A673 (cell line): ENCODE measurements around the gene MEX3C.

ENCODE experiments used
- EZH2 ChIP-seq: fragments of 200-600 bp; sonication (generic); IDR thresholded peaks from 2 replicates; pipeline ENCODE4 v1.6.1; 2017; ENCODE audit warnings: borderline replicate concordance, low read depth, mild to moderate bottlenecking, mixed read lengths, antibody characterized with exemption, low read length; ENCODE audit not compliant: poor library complexity, severe bottlenecking
- TF ChIP-seq, protein P1 (sequence below): fragments of 300-800, 200-600 bp; sonication (generic); conservative IDR thresholded peaks from 2 replicates; pipeline ENCODE4 v1.5.1; 2017; ENCODE audit warnings: low read depth, mild to moderate bottlenecking, antibody characterized with exemption, low read length, moderate library complexity, mixed read lengths

- TF ChIP-seq, protein P1, sequence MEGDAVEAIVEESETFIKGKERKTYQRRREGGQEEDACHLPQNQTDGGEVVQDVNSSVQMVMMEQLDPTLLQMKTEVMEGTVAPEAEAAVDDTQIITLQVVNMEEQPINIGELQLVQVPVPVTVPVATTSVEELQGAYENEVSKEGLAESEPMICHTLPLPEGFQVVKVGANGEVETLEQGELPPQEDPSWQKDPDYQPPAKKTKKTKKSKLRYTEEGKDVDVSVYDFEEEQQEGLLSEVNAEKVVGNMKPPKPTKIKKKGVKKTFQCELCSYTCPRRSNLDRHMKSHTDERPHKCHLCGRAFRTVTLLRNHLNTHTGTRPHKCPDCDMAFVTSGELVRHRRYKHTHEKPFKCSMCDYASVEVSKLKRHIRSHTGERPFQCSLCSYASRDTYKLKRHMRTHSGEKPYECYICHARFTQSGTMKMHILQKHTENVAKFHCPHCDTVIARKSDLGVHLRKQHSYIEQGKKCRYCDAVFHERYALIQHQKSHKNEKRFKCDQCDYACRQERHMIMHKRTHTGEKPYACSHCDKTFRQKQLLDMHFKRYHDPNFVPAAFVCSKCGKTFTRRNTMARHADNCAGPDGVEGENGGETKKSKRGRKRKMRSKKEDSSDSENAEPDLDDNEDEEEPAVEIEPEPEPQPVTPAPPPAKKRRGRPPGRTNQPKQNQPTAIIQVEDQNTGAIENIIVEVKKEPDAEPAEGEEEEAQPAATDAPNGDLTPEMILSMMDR: no peak
- TF ChIP-seq EZH2: no peak
Measured at GRCh38 chr18:51196118-51196810, 1.2 kb downstream of the MEX3C start.
